ENCODE data around the gene SBF2. TPM values are rescaled to one million over a fixed set of nuclear protein-coding genes. Genes with fewer than 3 reads are reported as not detected.
A peak's percentile ranks its signal among the peaks of the same experiment; 100 is the strongest.

Gene SBF2
- total RNA-seq (2016; rRNA removed; fragmentation: Illumina TruSeq; extraction: Trizol) = 24.0 and 29.9 TPM in 2 replicates
- 6.3 and 6.7 TPM in 2 replicates for total RNA-seq (2016; cell fraction: cytosol; rRNA removed; fragmentation: Illumina TruSeq; extraction: Trizol; ENCODE audit: low read depth)
- 22.0 and 29.2 TPM in 2 replicates for total RNA-seq (2016; cell fraction: insoluble cytoplasmic fraction; rRNA removed; fragmentation: Illumina TruSeq; extraction: Trizol)
- 11.3 and 12.9 TPM in 2 replicates for total RNA-seq (2016; cell fraction: membrane; rRNA removed; fragmentation: Illumina TruSeq; extraction: Trizol)
- 26.4 and 32.0 TPM in 2 replicates for total RNA-seq (2016; cell fraction: nucleus; rRNA removed; fragmentation: Illumina TruSeq; extraction: Trizol)
- 45.6 and 45.8 TPM in 2 replicates for polyA plus RNA-seq (2011; rRNA removed)
- 30.7 and 44.4 TPM in 2 replicates for polyA plus RNA-seq (2011; cell fraction: cytosol; rRNA removed)
- 31.7 and 32.8 TPM in 2 replicates for polyA plus RNA-seq (2011; cell fraction: nucleus; rRNA removed)
- polyA plus RNA-seq (2012) = 23.2 and 27.6 TPM in 2 replicates
- 1.1 and 1.2 TPM in 2 replicates for polyA plus RNA-seq (2016; cell fraction: cytosol; fragmentation: Illumina TruSeq; extraction: Trizol; ENCODE audit: low read depth)
- 20.9 and 24.0 TPM in 2 replicates for polyA plus RNA-seq (2016; cell fraction: insoluble cytoplasmic fraction; fragmentation: Illumina TruSeq; extraction: Trizol; ENCODE audit: low read depth)
- 3.6 and 5.5 TPM in 2 replicates for polyA plus RNA-seq (2016; cell fraction: membrane; fragmentation: Illumina TruSeq; extraction: Trizol; ENCODE audit: low read depth)
- 21.9 and 25.7 TPM in 2 replicates for polyA plus RNA-seq (2016; cell fraction: nucleus; fragmentation: Illumina TruSeq; extraction: Trizol; ENCODE audit: insufficient read depth, low read depth)
- 61.7 and 122 TPM in 2 replicates for polyA minus RNA-seq (2011; rRNA and poly(A)+ RNA removed; ENCODE audit: low replicate concordance)
- 38.2 and 59.0 TPM in 2 replicates for polyA minus RNA-seq (2011; cell fraction: cytosol; rRNA and poly(A)+ RNA removed)
- 120 and 149 TPM in 2 replicates for polyA minus RNA-seq (2011; cell fraction: nucleus; rRNA and poly(A)+ RNA removed)
- percentile 71 among the genes with signal in this experiment for Bru-seq, nascent RNA
- percentile 62 among the genes with signal in this experiment for BruChase-seq, experiment 1, labeled RNA remaining after a 6-hour chase
- BruChase-seq, experiment 2, labeled RNA remaining after a 2-hour chase = percentile 67 among the genes with signal in this experiment
- long read RNA-seq, experiment 1, partial matches to known transcripts = 1 of 3 reads
- long read RNA-seq, experiment 1, other reads (novel, unspliced or antisense) = 2 of 3 reads
- long read RNA-seq, experiment 2, partial matches to known transcripts = 4 of 21 reads
- long read RNA-seq, experiment 2, other reads (novel, unspliced or antisense) = 17 of 21 reads

DNA sequence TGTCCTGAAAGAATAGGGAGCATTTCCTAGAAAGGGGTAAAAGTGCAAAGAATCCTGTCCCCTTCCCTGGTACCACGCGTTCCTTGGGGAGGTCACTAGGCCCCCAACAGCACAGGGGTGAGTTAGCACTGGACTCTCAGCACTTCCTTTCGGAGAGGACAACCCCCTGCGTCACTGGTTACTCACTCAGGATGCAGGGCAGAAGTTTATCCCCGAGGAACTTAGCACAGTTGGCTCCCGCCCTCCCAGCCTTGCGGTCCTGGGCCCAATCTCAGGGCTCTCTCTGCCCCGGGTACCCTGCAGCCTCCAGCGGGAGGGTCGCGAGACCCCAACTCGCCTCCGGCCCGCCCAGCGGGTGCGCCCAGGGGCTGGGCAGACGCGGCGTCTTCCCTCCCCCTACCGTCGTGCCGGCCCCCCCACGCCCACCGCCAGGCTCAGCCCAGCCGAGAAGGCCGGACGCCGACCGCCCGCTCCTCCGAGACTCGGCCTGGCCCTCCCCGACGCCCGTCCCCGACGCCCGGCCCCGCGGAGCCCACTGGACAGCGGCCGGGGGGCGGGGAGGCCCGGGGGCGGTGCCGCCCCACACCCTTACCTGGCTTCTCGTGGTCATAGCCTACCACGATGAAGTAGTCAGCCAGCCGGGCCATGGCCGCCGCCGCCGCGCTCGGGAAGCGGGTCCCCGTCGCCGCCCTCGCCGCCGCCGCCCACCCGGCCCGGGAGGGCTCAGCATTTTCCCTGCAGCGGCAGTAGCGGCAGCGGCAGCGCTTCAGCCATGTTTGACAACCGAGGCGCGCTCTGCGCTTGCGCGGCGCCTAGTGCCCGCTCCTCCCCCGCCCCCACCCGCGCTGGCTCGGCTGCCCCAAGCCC is at the start of gene SBF2:
Gene SBF2, minus strand, starts transcription at position 797 of the 867 bp plus-strand sequence. Its CDS starts 150 bp downstream, at position 647.
- Histone ChIP-seq H3K36me3 (replicated peaks in 1 of 2; ENCODE audit: control insufficient read depth in 1 of 2, insufficient read depth in 2 of 2, low read length in 2 of 2) (peaks cover 0 to 2% of the 10 kb centered on the region in 2 experiments; a peak in 1 of 5 replicates), H3K79me2 (ENCODE audit: insufficient read depth, low read length) (peaks cover 43% of the 10 kb centered on the region), H4K20me1 (ENCODE audit: insufficient read depth, low read length) (no peaks in the 10 kb centered on the region; the same call in 1 of the 2 replicates), H3K4me2 (ENCODE audit: low read depth, low read length) (peak within 1 kb of the TSS; percentile 87), H3K4me3 (replicated peaks in 1 of 3; ENCODE audit: insufficient read depth in 1 of 3, low read depth in 2 of 3, low read length in 3 of 3) (peak within 1 kb of the TSS; percentile 89 to 96 (median 90)), H3K4me1 (ENCODE audit: insufficient read depth, low read length) (peaks cover 60% of the 10 kb centered on the region), H3K9ac (ENCODE audit: insufficient read depth, low read depth, low read length) (peak within 1 kb of the TSS; percentile 79), H2AFZ (ENCODE audit: low read length) (peak within 1 kb of the TSS; percentile 54), H3K27me3 (ENCODE audit: control insufficient read depth in 1 of 2, insufficient read depth in 2 of 2, low read length in 2 of 2) (no peaks in the 10 kb centered on the region; a peak in 1 of 5 replicates), H3K9me3 (ENCODE audit: low read length) (no peaks in the 10 kb centered on the region), H3K27ac (ENCODE audit: extremely low read length, insufficient read depth, low read length) (peak within 1 kb of the TSS; percentile 88)
- in situ Hi-C loops (cut with HindIII; ENCODE audit: extremely low pct_ligation_motif_present, low pct_unique_long_range_greater_than_20kb) (no loop called here), intact Hi-C loops (cut with micrococcal nuclease; ENCODE audit: unreplicated experiment) (loop anchor here (1.0 kb wide), 2 partner anchors 11 to 45 kb away; no protein-coding TSS in a partner anchor)
- BruUV-seq (replicated peaks) = no TSS peak
- FAIRE-seq = no peak
- DNase-seq (ENCODE audit: low spot score) = peak; percentile 69
- ChIA-PET CTCF (ENCODE audit: low intra/inter-chr PET ratio, low total read pairs) (no interaction called here), POLR2A (interaction anchor here (12.1 kb wide), 1 partner anchor 11 kb away, joined by 221 read pairs; the partner anchor contains the start of gene ADM)
- 0% methylated on average over 8 of the region's 81 CpGs for WGBS (ENCODE audit: low lambda C conversion rate)
- peak; percentile 73 for ATAC-seq
- no peak for TF ChIP-seq ZNF850 (CRISPR knock-in tag; conservative IDR thresholded peaks at IDR 0.05)
- no peak for TF ChIP-seq NR2F1 (CRISPR knock-in tag; IDR thresholded peaks at IDR 0.05)
- no peak for TF ChIP-seq PBX3 (CRISPR knock-in tag; IDR thresholded peaks at IDR 0.05; ENCODE audit: borderline replicate concordance)
- TF ChIP-seq ZFP91 (CRISPR knock-in tag; IDR thresholded peaks at IDR 0.05; ENCODE audit: borderline replicate concordance) = no peak; the same call in 1 of the 2 replicates
- no peak for TF ChIP-seq HDAC2 (CRISPR knock-in tag; IDR thresholded peaks at IDR 0.05)
- peak; percentile 14; the same call in 1 of the 2 replicates for TF ChIP-seq TFAP4 (IDR thresholded peaks at IDR 0.05; ENCODE audit: borderline replicate concordance, low read depth)
- TF ChIP-seq GABPA (IDR thresholded peaks at IDR 0.05; ENCODE audit: low read depth, low read length) = no peak
- no peak for TF ChIP-seq GABPA (CRISPR knock-in tag; IDR thresholded peaks at IDR 0.05; ENCODE audit: low read depth)
- TF ChIP-seq ZBTB3 (CRISPR knock-in tag; IDR thresholded peaks at IDR 0.05; ENCODE audit: borderline replicate concordance, low read depth) = no peak
- TF ChIP-seq CEBPG (CRISPR knock-in tag; IDR thresholded peaks at IDR 0.05) = no peak
- TF ChIP-seq, protein P1, sequence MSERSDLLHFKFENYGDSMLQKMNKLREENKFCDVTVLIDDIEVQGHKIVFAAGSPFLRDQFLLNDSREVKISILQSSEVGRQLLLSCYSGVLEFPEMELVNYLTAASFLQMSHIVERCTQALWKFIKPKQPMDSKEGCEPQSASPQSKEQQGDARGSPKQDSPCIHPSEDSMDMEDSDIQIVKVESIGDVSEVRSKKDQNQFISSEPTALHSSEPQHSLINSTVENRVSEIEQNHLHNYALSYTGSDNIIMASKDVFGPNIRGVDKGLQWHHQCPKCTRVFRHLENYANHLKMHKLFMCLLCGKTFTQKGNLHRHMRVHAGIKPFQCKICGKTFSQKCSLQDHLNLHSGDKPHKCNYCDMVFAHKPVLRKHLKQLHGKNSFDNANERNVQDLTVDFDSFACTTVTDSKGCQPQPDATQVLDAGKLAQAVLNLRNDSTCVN (CRISPR knock-in tag; IDR thresholded peaks at IDR 0.05; ENCODE audit: borderline replicate concordance) = peak; percentile 47; the same call in 1 of the 2 replicates
- no peak for TF ChIP-seq ZNF256 (CRISPR knock-in tag; conservative IDR thresholded peaks at IDR 0.05)
